A549 (cell line): ENCODE data around the gene ACAD10. TPM values are rescaled to one million over a fixed set of nuclear protein-coding genes. Genes with fewer than 3 reads are reported as not detected.

Experiments
- ATAC-seq, 2 experiments: fragments of 200-7000 bp in 1 of 2; fragments of >200 bp in 1 of 2; cut with Nextera tagmentation in 1 of 2; cut with Tn5 transposase in 1 of 2; 3 replicates each; pipeline versions ENCODE4 v1.8.0 to v1.9.1; 2018 to 2020; ENCODE audit warnings: mild to moderate bottlenecking in 1 of 2, moderate library complexity in 1 of 2
- CTCF ChIA-PET: fragments of 300-600 bp; sonication (Branson Sonifier 250); formaldehyde crosslinking; extraction: SDS; loops from one replicate; lab custom pipeline; 2021; ENCODE audit warnings: antibody characterized with exemption, inconsistent platforms; lab: Yijun Ruan, JAX
- POLR2A ChIA-PET: fragments of 350-600 bp; formaldehyde crosslinking; extraction: SDS; loops from one replicate; lab custom pipeline; 2021; ENCODE audit warnings: antibody characterized with exemption, inconsistent platforms; lab: Yijun Ruan, JAX
- DNase-seq, 2 experiments: peaks; one replicate each; pipeline versions ENCODE4 v3.0.0 to v3.0.0-alpha.2; 2011 to 2016; ENCODE audit warnings: low read depth in 1 of 2, low spot score in 1 of 2
- FAIRE-seq: peaks from 2 replicates; lab custom pipeline; 2011; peaks lifted over from hg19 to GRCh38; lab: Jason Lieb, UNC
- H3K27ac ChIP-seq, 2 experiments: fragments of >200 bp; sonication (Bioruptor Twin); formaldehyde crosslinking; 3 replicates each; pipeline ENCODE4 v1.5.1; 2016 to 2017
- H3K4me1 ChIP-seq: fragments of >200 bp; sonication (Bioruptor Twin); formaldehyde crosslinking; 3 replicates; pipeline ENCODE4 v1.6.1; 2016
- H3K4me2 ChIP-seq: fragments of >200 bp; sonication (Bioruptor Twin); formaldehyde crosslinking; 3 replicates; pipeline ENCODE4 v1.6.1; 2016
- H3K4me3 ChIP-seq: fragments of >200 bp; sonication (Bioruptor Twin); formaldehyde crosslinking; 3 replicates; pipeline ENCODE4 v1.5.1; 2016
- H3K9me3 ChIP-seq: fragments of >200 bp; sonication (Bioruptor Twin); formaldehyde crosslinking; 3 replicates; pipeline ENCODE4 v1.6.1; 2016
- BHLHE40 ChIP-seq: IDR thresholded peaks from 2 replicates; pipeline ENCODE4 v1.6.1; 2012; ENCODE audit warnings: low read depth, low read length, inconsistent platforms
- CBX2 ChIP-seq: fragments of 200-600 bp; sonication (generic); IDR thresholded peaks from 2 replicates; pipeline ENCODE4 v1.6.1; 2016; ENCODE audit warnings: low read depth, mild to moderate bottlenecking, borderline replicate concordance
- EHF ChIP-seq: fragments of 250-450 bp; sonication (Bioruptor Pico); IDR thresholded peaks from 2 replicates; pipeline ENCODE4 v1.5.0; 2020; ENCODE audit warnings: mild to moderate bottlenecking
- EHMT2 ChIP-seq: fragments of 200-600 bp; sonication (generic); IDR thresholded peaks from 2 replicates; pipeline ENCODE4 v1.6.1; 2016; ENCODE audit warnings: antibody characterized with exemption, low read depth, mild to moderate bottlenecking, moderate library complexity
- ESRRA ChIP-seq: fragments of 150-350 bp; IDR thresholded peaks from 2 replicates; pipeline ENCODE4 v1.6.1; 2014; ENCODE audit warnings: mild to moderate bottlenecking, low read length, borderline replicate concordance
- FOSL2 ChIP-seq, 2 experiments: fragments of 450-650 bp in 1 of 2; fragments of >200 bp in 1 of 2; sonication (Bioruptor Twin) in 1 of 2; formaldehyde crosslinking; IDR thresholded peaks; 2 replicates each; pipeline versions ENCODE4 v1.5.0 to v1.6.1; 2016 to 2020; ENCODE audit warnings: mild to moderate bottlenecking in 1 of 2, moderate library complexity in 1 of 2
- FOXS1 ChIP-seq: fragments of 250-450 bp; sonication (Bioruptor Pico); IDR thresholded peaks from 2 replicates; pipeline ENCODE4 v1.5.0; 2020; ENCODE audit warnings: mild to moderate bottlenecking, moderate library complexity
- HDAC2 ChIP-seq: fragments of 200-600 bp; sonication (generic); IDR thresholded peaks from 2 replicates; pipeline ENCODE4 v1.6.1; 2016
- HOXB5 ChIP-seq: fragments of 250-450 bp; sonication (Bioruptor Pico); IDR thresholded peaks from 2 replicates; pipeline ENCODE4 v1.5.0; 2020; ENCODE audit warnings: mild to moderate bottlenecking, moderate library complexity
- JUN ChIP-seq, 2 experiments: fragments of >200 bp; sonication (Bioruptor Twin); formaldehyde crosslinking; IDR thresholded peaks; 2 replicates in 1 of 2; 3 replicates in 1 of 2; pipeline ENCODE4 v1.6.1; 2016 to 2017
- JUNB ChIP-seq: fragments of >200 bp; sonication (Bioruptor Twin); formaldehyde crosslinking; IDR thresholded peaks from 2 replicates; pipeline ENCODE4 v1.6.1; 2016
- MAZ ChIP-seq: fragments of 150-350 bp; IDR thresholded peaks from 2 replicates; pipeline ENCODE4 v1.6.1; 2014; ENCODE audit warnings: antibody characterized with exemption, low read depth, low read length, borderline replicate concordance
- NFE2L2 ChIP-seq: fragments of 150-350 bp; conservative IDR thresholded peaks from 2 replicates; pipeline ENCODE4 v1.6.1; 2014; ENCODE audit warnings: low read length
- NPAS2 ChIP-seq: fragments of 250-450 bp; sonication (Bioruptor Pico); IDR thresholded peaks from 2 replicates; pipeline ENCODE4 v1.8.0; 2022; ENCODE audit warnings: mild to moderate bottlenecking, moderate library complexity, borderline replicate concordance
- POLR2AphosphoS2 ChIP-seq: conservative IDR thresholded peaks from 2 replicates; pipeline ENCODE4 v1.6.1; 2012; ENCODE audit warnings: low read length, improper control_type of control experiment, inconsistent platforms
- SREBF2 ChIP-seq: fragments of 450-650 bp; IDR thresholded peaks from 2 replicates; pipeline ENCODE4 v1.6.1; 2014; ENCODE audit warnings: mild to moderate bottlenecking, moderate library complexity
- ZNF302 ChIP-seq: fragments of 250-450 bp; sonication (Bioruptor Pico); IDR thresholded peaks from 2 replicates; pipeline ENCODE4 v1.9.0; 2021; ENCODE audit warnings: inconsistent platforms, mild to moderate bottlenecking, moderate library complexity
- WGBS: methylation state at CpG from one replicate; pipeline ENCODE4 v1.1.6; 2017; ENCODE audit errors: missing lambda C conversion rate; 5-methylcytosine and 5-hydroxymethylcytosine counted together
- polyA plus RNA-seq, 4 experiments: library from polyadenylated mRNA; depleted of rRNA in 3 of 4; stranded (reverse); fragments of >200 nt; fragmentation: RNase III in 1 of 4; extraction: RNeasy Plus Mini Kit Qiagen cat#74134 plus additional on column Dnase treatment in 1 of 4; gene quantifications; 2 replicates in 3 of 4; 3 replicates in 1 of 4; pipeline ENCODE4 v1.2.3, GENCODE V29; 2011 to 2017
- TF ChIP-seq, protein P1 (sequence below): fragments of 450-650 bp; IDR thresholded peaks from 2 replicates; pipeline ENCODE4 v1.6.1; 2014; ENCODE audit warnings: antibody characterized with exemption
- TF ChIP-seq, protein P2 (sequence below): fragments of 250-450 bp; sonication (Bioruptor Pico); IDR thresholded peaks from 2 replicates; pipeline ENCODE4 v1.5.0; 2021; ENCODE audit warnings: mild to moderate bottlenecking, moderate library complexity, borderline replicate concordance
- TF ChIP-seq, protein P3 (sequence below): fragments of 250-450 bp; sonication (Bioruptor Pico); IDR thresholded peaks from 2 replicates; pipeline ENCODE4 v1.5.0; 2020; ENCODE audit warnings: low read depth, mild to moderate bottlenecking, moderate library complexity
- TF ChIP-seq, protein P4 (sequence below): fragments of >200 bp; sonication (Bioruptor Twin); formaldehyde crosslinking; IDR thresholded peaks from 2 replicates; pipeline ENCODE4 v1.6.1; 2016

The ACAD10 gene
- polyA plus RNA-seq, 2 of the 4 experiments (the other 2 are of a cell fraction), result 15.1 to 22.0 TPM

DNA sequence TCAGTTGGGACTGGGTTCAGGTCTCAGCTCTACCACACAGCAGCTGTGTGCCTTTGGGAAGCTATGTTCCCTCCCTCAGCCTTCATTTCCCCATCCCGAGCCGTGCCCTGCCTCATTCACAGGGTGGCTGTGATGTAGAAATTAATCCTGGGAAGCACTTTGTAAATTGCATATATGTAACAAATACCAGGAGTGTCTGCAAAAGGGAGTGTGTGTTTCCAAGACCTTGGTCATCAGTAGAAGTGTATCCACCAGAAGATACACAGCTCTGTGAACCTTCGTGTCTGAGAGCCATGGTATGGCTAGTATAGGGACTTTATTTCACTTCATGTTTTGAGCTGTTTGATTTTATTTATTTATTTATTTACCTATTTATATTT lies 107.0 kb downstream of the ACAD10 start:
- no peak for DNase-seq
- TF ChIP-seq, protein P1, sequence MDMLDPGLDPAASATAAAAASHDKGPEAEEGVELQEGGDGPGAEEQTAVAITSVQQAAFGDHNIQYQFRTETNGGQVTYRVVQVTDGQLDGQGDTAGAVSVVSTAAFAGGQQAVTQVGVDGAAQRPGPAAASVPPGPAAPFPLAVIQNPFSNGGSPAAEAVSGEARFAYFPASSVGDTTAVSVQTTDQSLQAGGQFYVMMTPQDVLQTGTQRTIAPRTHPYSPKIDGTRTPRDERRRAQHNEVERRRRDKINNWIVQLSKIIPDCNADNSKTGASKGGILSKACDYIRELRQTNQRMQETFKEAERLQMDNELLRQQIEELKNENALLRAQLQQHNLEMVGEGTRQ, result no peak
- TF ChIP-seq NFE2L2 (no peak), SREBF2 (no peak), CBX2 (no peak), HOXB5 (CRISPR knock-in tag) (no peak), FOSL2 (IDR thresholded peaks at IDR 0.05) (no peak), FOSL2 (CRISPR knock-in tag; IDR thresholded peaks at IDR 0.05) (no peak), MAZ (no peak), HDAC2 (no peak)
- TF ChIP-seq, protein P2, sequence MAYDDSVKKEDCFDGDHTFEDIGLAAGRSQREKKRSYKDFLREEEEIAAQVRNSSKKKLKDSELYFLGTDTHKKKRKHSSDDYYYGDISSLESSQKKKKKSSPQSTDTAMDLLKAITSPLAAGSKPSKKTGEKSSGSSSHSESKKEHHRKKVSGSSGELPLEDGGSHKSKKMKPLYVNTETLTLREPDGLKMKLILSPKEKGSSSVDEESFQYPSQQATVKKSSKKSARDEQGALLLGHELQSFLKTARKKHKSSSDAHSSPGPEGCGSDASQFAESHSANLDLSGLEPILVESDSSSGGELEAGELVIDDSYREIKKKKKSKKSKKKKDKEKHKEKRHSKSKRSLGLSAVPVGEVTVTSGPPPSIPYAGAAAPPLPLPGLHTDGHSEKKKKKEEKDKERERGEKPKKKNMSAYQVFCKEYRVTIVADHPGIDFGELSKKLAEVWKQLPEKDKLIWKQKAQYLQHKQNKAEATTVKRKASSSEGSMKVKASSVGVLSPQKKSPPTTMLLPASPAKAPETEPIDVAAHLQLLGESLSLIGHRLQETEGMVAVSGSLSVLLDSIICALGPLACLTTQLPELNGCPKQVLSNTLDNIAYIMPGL (CRISPR knock-in tag), result no peak
- TF ChIP-seq, protein P3, sequence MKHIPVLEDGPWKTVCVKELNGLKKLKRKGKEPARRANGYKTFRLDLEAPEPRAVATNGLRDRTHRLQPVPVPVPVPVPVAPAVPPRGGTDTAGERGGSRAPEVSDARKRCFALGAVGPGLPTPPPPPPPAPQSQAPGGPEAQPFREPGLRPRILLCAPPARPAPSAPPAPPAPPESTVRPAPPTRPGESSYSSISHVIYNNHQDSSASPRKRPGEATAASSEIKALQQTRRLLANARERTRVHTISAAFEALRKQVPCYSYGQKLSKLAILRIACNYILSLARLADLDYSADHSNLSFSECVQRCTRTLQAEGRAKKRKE (CRISPR knock-in tag), result no peak
- ATAC-seq, result no peak; a peak in 1 of 6 replicates
- Histone ChIP-seq H3K4me1 (peaks cover 21% of the 10 kb centered on the region), H3K4me3 (no peak overlapping the region), H3K9me3 (no peaks in the 10 kb centered on the region), H3K4me2 (no peak overlapping the region), H3K27ac (no peak overlapping the region)
- CTCF ChIA-PET, result interaction anchor here (1.1 to 3.7 kb wide), 6 partner anchors 20 to 396 kb away, joined by 3 to 15 read pairs (median 4); no protein-coding TSS in a partner anchor
- WGBS, result 93% methylated on average over 3 of the region's 3 CpGs
- FAIRE-seq, result no peak
- POLR2A ChIA-PET, result no interaction called here

DNA sequence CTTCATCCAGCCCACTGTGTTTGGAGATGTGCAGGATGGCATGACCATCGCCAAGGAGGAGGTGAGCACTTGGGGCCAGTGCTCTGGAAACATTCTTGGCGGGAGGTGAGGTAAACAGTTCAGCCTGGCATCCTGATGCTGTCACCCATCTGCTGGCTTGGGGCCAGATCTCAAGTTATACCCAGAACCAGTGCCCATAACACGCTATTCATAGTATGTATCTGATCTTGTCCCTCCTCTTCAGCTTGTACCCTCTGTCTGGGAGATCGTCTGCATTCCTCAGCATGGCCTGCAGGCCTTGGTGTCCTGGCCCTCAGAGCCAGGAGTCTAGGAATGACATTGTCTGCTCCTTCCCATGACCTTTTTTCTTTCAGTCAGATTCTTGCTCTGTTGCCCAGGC lies 112.3 kb downstream of the ACAD10 start:
- Histone ChIP-seq H3K4me2 (no peak overlapping the region), H3K9me3 (no peaks in the 10 kb centered on the region), H3K4me1 (no peaks in the 10 kb centered on the region), H3K4me3 (no peak overlapping the region), H3K27ac (no peak overlapping the region)
- FAIRE-seq (no peak), DNase-seq (no peak), ATAC-seq (no peak; a peak in 1 of 6 replicates)
- CTCF ChIA-PET, result interaction anchor here (0.9 to 5.8 kb wide), 3 partner anchors 11 to 44 kb away, joined by 3 to 25 read pairs (median 3); no protein-coding TSS in a partner anchor
- WGBS, result 78% methylated on average over 4 of the region's 4 CpGs
- TF ChIP-seq, protein P2 (CRISPR knock-in tag), result no peak
- TF ChIP-seq JUN (IDR thresholded peaks at IDR 0.05) (no peak), HDAC2 (no peak), EHF (no peak), FOXS1 (CRISPR knock-in tag) (no peak), EHMT2 (no peak), BHLHE40 (no peak), ZNF302 (CRISPR knock-in tag) (no peak), NPAS2 (CRISPR knock-in tag) (no peak), POLR2AphosphoS2 (no peak), ESRRA (no peak), JUNB (no peak)
- TF ChIP-seq, protein P4, sequence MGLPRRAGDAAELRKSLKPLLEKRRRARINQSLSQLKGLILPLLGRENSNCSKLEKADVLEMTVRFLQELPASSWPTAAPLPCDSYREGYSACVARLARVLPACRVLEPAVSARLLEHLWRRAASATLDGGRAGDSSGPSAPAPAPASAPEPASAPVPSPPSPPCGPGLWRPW, result no peak
- TF ChIP-seq, protein P1, result no peak
- POLR2A ChIA-PET, result no interaction called here
